GM12878 (cell line): Measurements from ENCODE around the gene SLCO1A2. TPM values are rescaled to one million over a fixed set of nuclear protein-coding genes. Genes with fewer than 3 reads are reported as not detected.
"Not testable (repeated sequence)": the region's sequence is repeated elsewhere in the genome, so short reads cannot be mapped to it uniquely, and the experiment has no call there.

Experiments
- ATAC-seq: fragments of 200-7000 bp; cut with Tn5 transposase; 3 replicates; pipeline ENCODE4 v1.9.1; 2020; ENCODE audit warnings: mild to moderate bottlenecking, moderate library complexity
- BruUV-seq: library from RNA; stranded (reverse); fragments of 400-500 nt; replicated peaks from 2 replicates; lab custom pipeline; 2021; lab: Mats Ljungman, UMichigan
- CTCF ChIA-PET: fragments of 300-600 bp; sonication (Branson Sonifier 250); formaldehyde crosslinking; extraction: SDS; loops from one replicate; lab custom pipeline; 2021; ENCODE audit warnings: inconsistent platforms; lab: Yijun Ruan, JAX
- POLR2A ChIA-PET: fragments of 350-600 bp; formaldehyde crosslinking; extraction: SDS; loops from one replicate; lab custom pipeline; 2021; ENCODE audit warnings: inconsistent platforms; lab: Charles Lee
- RAD21 ChIA-PET: fragments of 300-600 bp; sonication (Branson Sonifier 250); formaldehyde crosslinking; loops from one replicate; lab custom pipeline; 2023; ENCODE audit warnings: antibody characterized with exemption; ENCODE audit not compliant: unreplicated experiment; lab: Charles Lee
- SMC1A ChIA-PET: fragments of 300-600 bp; sonication (Branson Sonifier 250); formaldehyde crosslinking; loops from one replicate; lab custom pipeline; 2023; ENCODE audit not compliant: unreplicated experiment, uncharacterized antibody; lab: Charles Lee
- DNase-seq: peaks from one replicate; pipeline ENCODE4 v3.0.0-alpha.2; 2011; ENCODE audit warnings: low read depth, low spot score
- FAIRE-seq: peaks from 3 replicates; lab custom pipeline; 2011; peaks lifted over from hg19 to GRCh38; lab: Jason Lieb, UNC
- H2AFZ ChIP-seq: 2 replicates; pipeline ENCODE4 v1.6.0; 2011; ENCODE audit warnings: low read depth, low read length, control low read depth; ENCODE audit not compliant: control insufficient read depth
- H3K27ac ChIP-seq: 2 replicates; pipeline ENCODE4 v1.5.1; 2011; ENCODE audit warnings: control low read depth; ENCODE audit not compliant: control insufficient read depth, insufficient read depth
- H3K27me3 ChIP-seq, 2 experiments: replicated peaks in 1 of 2; 2 replicates each; pipeline versions ENCODE4 v1.6.0 to v1.6.1; 2011; ENCODE audit warnings: low read length in 1 of 2; ENCODE audit not compliant: control insufficient read depth in 2 of 2, insufficient read depth in 2 of 2
- H3K36me3 ChIP-seq, 2 experiments: 2 replicates each; pipeline ENCODE4 v1.5.1; 2011; ENCODE audit warnings: low read length in 1 of 2; ENCODE audit not compliant: control insufficient read depth in 2 of 2, insufficient read depth in 2 of 2
- H3K4me1 ChIP-seq: 2 replicates; pipeline ENCODE4 v1.6.1; 2011; ENCODE audit warnings: mild to moderate bottlenecking, low read length, moderate library complexity, mixed read lengths; ENCODE audit not compliant: control insufficient read depth, insufficient read depth
- H3K4me2 ChIP-seq: 2 replicates; pipeline ENCODE4 v1.6.0; 2011; ENCODE audit warnings: control low read depth; ENCODE audit not compliant: control insufficient read depth, insufficient read depth
- H3K4me3 ChIP-seq: fragments of 200-600 bp; sonication (generic); 2 replicates; pipeline ENCODE4 v1.5.1; 2016
- H3K79me2 ChIP-seq: 2 replicates; pipeline ENCODE4 v1.6.0; 2011; ENCODE audit warnings: low read length; ENCODE audit not compliant: control insufficient read depth, insufficient read depth
- H3K9ac ChIP-seq: 2 replicates; pipeline ENCODE4 v1.8.0; 2011; ENCODE audit warnings: low read length, control low read depth, mixed read lengths; ENCODE audit not compliant: control insufficient read depth, insufficient read depth
- H3K9me3 ChIP-seq: replicated peaks from 3 replicates; pipeline ENCODE4 v1.5.1; 2011; ENCODE audit warnings: mild to moderate bottlenecking, low read length; ENCODE audit not compliant: control insufficient read depth, insufficient read depth
- H4K20me1 ChIP-seq: 2 replicates; pipeline ENCODE4 v1.6.0; 2011; ENCODE audit not compliant: control insufficient read depth, insufficient read depth
- ETV6 ChIP-seq, 2 experiments: fragments of 450-650 bp in 1 of 2; IDR thresholded peaks in 1 of 2; conservative IDR thresholded peaks in 1 of 2; 2 replicates each; pipeline ENCODE4 v1.6.1; 2014; ENCODE audit warnings: antibody characterized with exemption in 1 of 2, borderline replicate concordance in 1 of 2, low read depth in 1 of 2, mild to moderate bottlenecking in 1 of 2, moderate library complexity in 1 of 2
- RAD21 ChIP-seq: IDR thresholded peaks from 2 replicates; pipeline ENCODE4 v1.6.1; 2011; ENCODE audit warnings: mild to moderate bottlenecking, low read depth, low read length, moderate library complexity; ENCODE audit not compliant: insufficient read depth
- RELA ChIP-seq: fragments of 450-650 bp; IDR thresholded peaks from 2 replicates; pipeline ENCODE4 v1.8.0; 2014; ENCODE audit warnings: borderline replicate concordance; ENCODE audit not compliant: partially characterized antibody
- SMAD1 ChIP-seq: fragments of 450-650 bp; IDR thresholded peaks from 2 replicates; pipeline ENCODE4 v1.6.1; 2018; ENCODE audit warnings: mild to moderate bottlenecking, low read depth; ENCODE audit not compliant: partially characterized antibody
- SUZ12 ChIP-seq: fragments of 200-600 bp; sonication (generic); IDR thresholded peaks from one replicate; pipeline ENCODE4 v1.6.1; 2018; ENCODE audit warnings: antibody characterized with exemption, mild to moderate bottlenecking; ENCODE audit not compliant: unreplicated experiment
- ZNF274 ChIP-seq: IDR thresholded peaks from one replicate; pipeline ENCODE4 v1.8.0; 2011; ENCODE audit not compliant: insufficient read length, insufficient read depth
- ZNF592 ChIP-seq: fragments of 450-650 bp; IDR thresholded peaks from 2 replicates; pipeline ENCODE4 v1.6.1; 2017; ENCODE audit warnings: mild to moderate bottlenecking, moderate library complexity
- ZNF687 ChIP-seq: fragments of 450-650 bp; IDR thresholded peaks from 2 replicates; pipeline ENCODE4 v1.6.1; 2017; ENCODE audit warnings: mild to moderate bottlenecking, moderate library complexity
- WGBS: methylation state at CpG from one replicate; pipeline ENCODE4 v1.1.6; 2016; ENCODE audit warnings: low lambda C conversion rate; ENCODE audit not compliant: insufficient replicate concordance, insufficient coverage; ENCODE audit errors: missing lambda C conversion rate; 5-methylcytosine and 5-hydroxymethylcytosine counted together
- in situ Hi-C: fragments of 300-500 bp; cut with MboI; formaldehyde crosslinking; loops from 9 replicates; pipeline ENCODE4 v1.14.3; 2018; ENCODE audit warnings: mixed read lengths
- intact Hi-C: fragments of 100-400 bp; cut with micrococcal nuclease; formaldehyde crosslinking; loops from one replicate; pipeline ENCODE4 v1.14.2; 2022; ENCODE audit not compliant: unreplicated experiment
- polyA plus RNA-seq, 11 experiments: library from polyadenylated mRNA; depleted of rRNA in 4 of 11; unstranded in 6 of 11; stranded (reverse) in 5 of 11; fragments of >200 nt; fragmentation: Nextera tagmentation in 4 of 11; fragmentation: Illumina TruSeq in 1 of 11; extraction: Ambion mirVana in 4 of 11; extraction: Trizol in 1 of 11; gene quantifications; 1 replicate in 1 of 11; 2 replicates in 10 of 11; pipeline versions ENCODE4 v1.2.1 to v1.2.3, GENCODE V29; 2011 to 2016; ENCODE audit warnings: inconsistent platforms in 2 of 11, missing spikeins in 2 of 11, low read depth in 1 of 11
- total RNA-seq, 4 experiments: library from RNA; depleted of rRNA in 3 of 4; stranded (reverse); fragments of >200 nt in 3 of 4; fragmentation: Illumina TruSeq in 1 of 4; extraction: Trizol in 1 of 4; gene quantifications; 2 replicates each; pipeline versions ENCODE4 v1.2.1 to v1.2.3, GENCODE V29; 2013 to 2021

Gene SLCO1A2
- total and polyA plus RNA-seq, 10 of the 15 experiments (the other 5 are each of a cell fraction or from before 2014, with no cell fraction given): not detected

DNA sequence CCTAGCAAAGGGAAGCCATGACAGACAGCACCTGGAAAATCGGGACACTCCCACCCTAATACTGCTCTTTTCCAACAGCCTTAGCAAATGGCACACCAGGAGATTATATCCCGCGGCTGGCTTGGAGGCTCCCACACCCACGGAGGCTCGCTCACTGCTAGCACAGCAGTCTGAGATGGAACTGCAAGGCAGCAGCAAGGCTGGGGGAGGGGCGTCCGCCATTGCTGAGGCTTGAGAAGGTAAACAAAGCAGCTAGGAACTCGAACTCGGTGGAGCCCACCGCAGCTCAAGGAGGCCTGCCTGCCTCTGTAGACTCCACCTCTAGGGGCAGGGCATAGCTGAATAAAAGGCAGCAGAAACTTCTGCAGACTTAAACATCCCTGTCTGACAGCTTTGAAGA lies 25.9 kb upstream of the SLCO1A2 start:
- H2AFZ ChIP-seq, H4K20me1 ChIP-seq, CTCF ChIA-PET, H3K4me1 ChIP-seq, POLR2A ChIA-PET, H3K9me3 ChIP-seq, RAD21 ChIA-PET, BruUV-seq, H3K79me2 ChIP-seq, DNase-seq, H3K27me3 ChIP-seq, in situ Hi-C loops, FAIRE-seq, H3K4me2 ChIP-seq, intact Hi-C loops, H3K4me3 ChIP-seq, H3K27ac ChIP-seq, H3K9ac ChIP-seq, ATAC-seq, H3K36me3 ChIP-seq: not testable (repeated sequence)
- 51% methylated on average over 10 of the region's 10 CpGs for WGBS
- SMC1A ChIA-PET: interaction anchor here (0.7 kb wide), 1 partner anchor 132 kb away, joined by 3 read pairs; no protein-coding TSS in a partner anchor

DNA sequence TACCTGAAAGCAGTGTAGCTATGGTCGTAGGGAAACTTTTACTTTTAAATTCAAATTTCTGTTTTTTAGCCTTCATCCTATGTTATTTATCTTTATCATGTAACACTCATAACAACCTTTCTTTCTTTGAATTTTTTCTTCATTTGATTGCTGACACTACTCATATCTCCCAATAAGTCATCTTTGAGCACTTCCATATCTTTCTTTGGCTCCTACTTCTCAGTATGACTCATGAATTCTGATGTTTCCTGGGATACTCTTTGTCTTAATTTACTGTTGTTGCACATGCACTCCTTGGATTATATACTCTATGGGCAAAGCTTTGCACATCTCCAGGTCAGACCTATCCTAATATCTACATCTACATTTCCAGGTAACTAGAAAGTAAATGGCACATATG lies 19.9 kb upstream of the SLCO1A2 start:
- in situ Hi-C loops: no loop called here
- TF ChIP-seq RAD21: no peak
- no peak for TF ChIP-seq ZNF687
- no peak for TF ChIP-seq ETV6 (conservative IDR thresholded peaks at IDR 0.05 in 1 of 2, IDR thresholded peaks at IDR 0.05 in 1 of 2; ENCODE audit: borderline replicate concordance in 1 of 2, low read depth in 1 of 2)
- TF ChIP-seq ZNF592: no peak
- TF ChIP-seq RELA: no peak
- TF ChIP-seq ZNF274: no peak
- no peak for TF ChIP-seq SMAD1
- no peak for TF ChIP-seq SUZ12
- no peaks in the 10 kb centered on the region for H3K4me1 ChIP-seq
- intact Hi-C loops: no loop called here
- ATAC-seq (no peak), FAIRE-seq (no peak), DNase-seq (no peak)
- H4K20me1 ChIP-seq: no peaks in the 10 kb centered on the region
- H3K4me3 ChIP-seq: no peak overlapping the region
- ChIA-PET CTCF (no interaction called here), SMC1A (no interaction called here), RAD21 (no interaction called here), POLR2A (no interaction called here)
- 0% methylated on average over 1 of the region's 1 CpG for WGBS
- H3K9me3 ChIP-seq: no peaks in the 10 kb centered on the region
- H3K27me3 ChIP-seq: no peaks in the 10 kb centered on the region
- no peak overlapping the region for H3K27ac ChIP-seq
- no peak overlapping the region for H2AFZ ChIP-seq
- no peaks in the 10 kb centered on the region for H3K36me3 ChIP-seq
- no peak overlapping the region for H3K4me2 ChIP-seq
- H3K79me2 ChIP-seq: no peaks in the 10 kb centered on the region
- BruUV-seq: no TSS peak
- no peak overlapping the region for H3K9ac ChIP-seq
